Measurements from ENCODE around the gene ZFP3. TPM values are rescaled to one million over a fixed set of nuclear protein-coding genes. Genes with fewer than 3 reads are reported as not detected.
"Not testable (repeated sequence)": the region's sequence is repeated elsewhere in the genome, so short reads cannot be mapped to it uniquely, and the experiment has no call there.

Gene ZFP3
- total and polyA plus RNA-seq, 2 experiments from 2014 or later = 0.55 to 1.6 TPM

DNA sequence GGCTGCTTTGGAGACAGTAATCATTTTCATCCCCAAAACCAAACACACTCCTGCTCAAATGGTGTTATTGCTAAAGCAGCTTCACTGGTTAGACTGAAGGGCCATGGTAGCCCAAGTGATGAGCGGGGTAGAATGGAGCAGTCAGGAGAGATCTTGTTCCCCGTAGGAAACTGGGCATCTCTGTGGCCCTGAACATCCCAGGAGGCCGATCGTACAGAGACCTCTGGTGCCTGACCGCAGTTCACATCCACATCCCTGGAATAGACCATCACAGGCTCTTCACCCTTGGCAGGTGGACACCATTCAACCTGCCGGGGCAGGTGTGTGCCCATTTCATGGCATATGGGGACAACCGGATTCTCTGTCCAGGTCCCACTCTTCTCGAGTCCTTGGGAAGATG lies 51.5 kb downstream of the ZFP3 start:
- H4K20me1 ChIP-seq (replicated peaks; ENCODE audit: insufficient read depth); H3K27ac ChIP-seq (ENCODE audit: low read depth); H3K4me3 Mint-ChIP-seq; H3K27ac Mint-ChIP-seq; DNase-seq (ENCODE audit: low spot score); H3K36me3 ChIP-seq (ENCODE audit: insufficient read depth); ATAC-seq; H3F3A ChIP-seq (replicated peaks; ENCODE audit: low read depth); H3K4me1 Mint-ChIP-seq; H3K79me2 ChIP-seq (replicated peaks; ENCODE audit: insufficient read depth); H3K4me2 ChIP-seq; H3K4me3 ChIP-seq; H3K36me3 Mint-ChIP-seq (ENCODE audit: low read depth); H3K4me1 ChIP-seq (ENCODE audit: insufficient read depth); H3K9me2 ChIP-seq (ENCODE audit: insufficient read depth); H3K27me3 ChIP-seq (ENCODE audit: insufficient read depth); H3K9me3 Mint-ChIP-seq; H2AFZ ChIP-seq; H3K27me3 Mint-ChIP-seq (ENCODE audit: insufficient read depth, low read depth, poor library complexity): not testable (repeated sequence)

DNA sequence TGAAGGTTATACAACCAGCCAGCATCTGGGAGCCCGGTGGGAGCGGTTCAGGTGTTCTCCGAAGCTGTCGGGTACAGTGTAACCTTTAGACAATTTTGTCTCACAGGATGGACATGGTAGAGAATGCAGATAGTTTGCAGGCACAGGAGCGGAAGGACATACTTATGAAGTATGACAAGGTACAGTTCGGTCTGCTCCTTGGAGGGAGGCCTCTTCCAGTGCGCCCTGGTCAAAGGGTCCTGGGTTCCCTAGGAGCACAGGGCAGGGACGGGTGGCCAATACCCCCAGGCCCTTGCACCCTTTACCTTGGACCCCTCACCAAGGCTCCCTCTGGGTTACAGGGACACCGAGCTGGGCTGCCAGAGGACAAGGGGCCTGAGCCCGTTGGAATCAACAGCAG lies 52.0 kb downstream of the ZFP3 start:
- not testable (repeated sequence) for H3K36me3 ChIP-seq (ENCODE audit: insufficient read depth); H3K36me3 Mint-ChIP-seq (ENCODE audit: low read depth); H3K9me2 ChIP-seq (ENCODE audit: insufficient read depth); H3K79me2 ChIP-seq (replicated peaks; ENCODE audit: insufficient read depth); DNase-seq (ENCODE audit: low spot score); H3F3A ChIP-seq (replicated peaks; ENCODE audit: low read depth); H3K4me3 ChIP-seq; H3K9me3 Mint-ChIP-seq; H3K27me3 ChIP-seq (ENCODE audit: insufficient read depth); H2AFZ ChIP-seq; H3K4me3 Mint-ChIP-seq; H4K20me1 ChIP-seq (replicated peaks; ENCODE audit: insufficient read depth); H3K27me3 Mint-ChIP-seq (ENCODE audit: insufficient read depth, low read depth, poor library complexity); H3K27ac ChIP-seq (ENCODE audit: low read depth); H3K27ac Mint-ChIP-seq; H3K4me1 Mint-ChIP-seq; H3K4me2 ChIP-seq; H3K4me1 ChIP-seq (ENCODE audit: insufficient read depth); ATAC-seq

DNA sequence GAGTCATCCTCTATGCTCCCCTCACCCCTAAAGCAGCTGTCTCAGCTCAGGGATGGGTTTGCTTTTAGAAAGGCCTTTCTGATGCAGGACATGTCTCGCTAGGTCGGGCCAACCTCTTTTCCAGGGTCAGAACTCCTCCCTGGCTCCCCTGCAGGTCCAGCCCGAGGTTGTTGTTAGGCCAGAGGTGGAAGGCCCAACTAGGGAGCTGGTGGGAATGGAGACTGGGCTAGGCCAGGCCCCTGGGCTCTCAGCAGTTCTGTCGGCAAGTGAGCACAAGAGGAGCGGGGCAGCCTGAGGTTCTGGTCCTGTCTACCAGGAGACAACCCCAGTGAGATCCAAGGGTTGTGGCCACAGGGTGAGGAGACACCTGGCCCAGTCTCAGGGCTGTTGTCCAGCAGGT lies 52.4 kb downstream of the ZFP3 start:
- not testable (repeated sequence) for H3K27me3 ChIP-seq (ENCODE audit: insufficient read depth); H3K4me3 Mint-ChIP-seq; H3K27me3 Mint-ChIP-seq (ENCODE audit: insufficient read depth, low read depth, poor library complexity); H3K4me1 ChIP-seq (ENCODE audit: insufficient read depth); H2AFZ ChIP-seq; H3K4me3 ChIP-seq; H3F3A ChIP-seq (replicated peaks; ENCODE audit: low read depth); H3K36me3 Mint-ChIP-seq (ENCODE audit: low read depth); H3K79me2 ChIP-seq (replicated peaks; ENCODE audit: insufficient read depth); H3K36me3 ChIP-seq (ENCODE audit: insufficient read depth); H3K27ac ChIP-seq (ENCODE audit: low read depth); H3K4me2 ChIP-seq; DNase-seq (ENCODE audit: low spot score); H3K9me2 ChIP-seq (ENCODE audit: insufficient read depth); H3K27ac Mint-ChIP-seq; H4K20me1 ChIP-seq (replicated peaks; ENCODE audit: insufficient read depth); ATAC-seq; H3K4me1 Mint-ChIP-seq; H3K9me3 Mint-ChIP-seq

DNA sequence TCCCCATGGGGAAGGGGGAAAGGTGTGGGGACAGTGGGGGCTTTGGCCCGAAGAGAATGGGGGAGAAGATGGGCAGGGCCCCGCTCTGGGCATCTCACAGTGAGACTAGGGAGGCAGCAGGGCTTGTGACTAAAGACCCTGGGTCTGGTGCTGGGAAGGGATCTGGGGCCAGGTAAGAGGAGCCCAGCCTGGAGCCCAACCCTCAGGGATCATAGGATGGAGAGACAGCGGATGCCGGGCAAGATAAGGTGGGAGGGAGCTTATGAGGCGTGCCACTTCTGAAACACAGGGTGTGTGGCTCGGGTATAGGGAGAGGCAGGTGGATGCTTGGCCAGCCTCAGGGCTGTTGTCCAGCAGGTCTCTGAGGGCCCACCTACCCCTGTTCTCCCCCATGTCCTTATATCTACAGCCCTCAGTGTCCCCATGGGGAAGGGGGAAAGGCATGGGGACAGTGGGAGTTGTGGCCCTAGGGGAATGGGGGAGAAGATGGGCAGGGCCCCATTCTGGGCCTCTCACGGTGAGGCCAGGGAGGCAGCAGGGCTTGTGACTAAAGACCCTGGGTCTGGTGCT lies 53.0 kb downstream of the ZFP3 start:
- no peaks in the 10 kb centered on the region for H3K27me3 ChIP-seq (ENCODE audit: insufficient read depth)
- H3K36me3 Mint-ChIP-seq (ENCODE audit: low read depth) = no peaks in the 10 kb centered on the region
- H3K4me2 ChIP-seq = no peak overlapping the region
- TF ChIP-seq STAT1 (IDR thresholded peaks at IDR 0.05; ENCODE audit: unreplicated experiment) = no peak
- DNase-seq (ENCODE audit: low spot score) (no peak), ATAC-seq (no peak)
- no peak overlapping the region for H3K27ac ChIP-seq (ENCODE audit: low read depth)
- H3K4me1 ChIP-seq (ENCODE audit: insufficient read depth) = no peaks in the 10 kb centered on the region
- H3K4me3 Mint-ChIP-seq = no peak overlapping the region
- no peaks in the 10 kb centered on the region for H3K4me1 Mint-ChIP-seq
- no peak overlapping the region for H3K27ac Mint-ChIP-seq
- H3F3A ChIP-seq (replicated peaks; ENCODE audit: low read depth) = no peaks in the 10 kb centered on the region
- H3K4me3 ChIP-seq = no peak overlapping the region
- H3K9me2 ChIP-seq (ENCODE audit: insufficient read depth) = no peaks in the 10 kb centered on the region
- no peak overlapping the region for H2AFZ ChIP-seq
- H3K79me2 ChIP-seq (replicated peaks; ENCODE audit: insufficient read depth) = no peaks in the 10 kb centered on the region
- peaks cover 6% of the 10 kb centered on the region for H3K27me3 Mint-ChIP-seq (ENCODE audit: insufficient read depth, low read depth, poor library complexity)
- H3K36me3 ChIP-seq (ENCODE audit: insufficient read depth) = no peaks in the 10 kb centered on the region
- no peaks in the 10 kb centered on the region; the same call in 2 of the 3 replicates for H3K9me3 Mint-ChIP-seq
- no peaks in the 10 kb centered on the region for H4K20me1 ChIP-seq (replicated peaks; ENCODE audit: insufficient read depth)

DNA sequence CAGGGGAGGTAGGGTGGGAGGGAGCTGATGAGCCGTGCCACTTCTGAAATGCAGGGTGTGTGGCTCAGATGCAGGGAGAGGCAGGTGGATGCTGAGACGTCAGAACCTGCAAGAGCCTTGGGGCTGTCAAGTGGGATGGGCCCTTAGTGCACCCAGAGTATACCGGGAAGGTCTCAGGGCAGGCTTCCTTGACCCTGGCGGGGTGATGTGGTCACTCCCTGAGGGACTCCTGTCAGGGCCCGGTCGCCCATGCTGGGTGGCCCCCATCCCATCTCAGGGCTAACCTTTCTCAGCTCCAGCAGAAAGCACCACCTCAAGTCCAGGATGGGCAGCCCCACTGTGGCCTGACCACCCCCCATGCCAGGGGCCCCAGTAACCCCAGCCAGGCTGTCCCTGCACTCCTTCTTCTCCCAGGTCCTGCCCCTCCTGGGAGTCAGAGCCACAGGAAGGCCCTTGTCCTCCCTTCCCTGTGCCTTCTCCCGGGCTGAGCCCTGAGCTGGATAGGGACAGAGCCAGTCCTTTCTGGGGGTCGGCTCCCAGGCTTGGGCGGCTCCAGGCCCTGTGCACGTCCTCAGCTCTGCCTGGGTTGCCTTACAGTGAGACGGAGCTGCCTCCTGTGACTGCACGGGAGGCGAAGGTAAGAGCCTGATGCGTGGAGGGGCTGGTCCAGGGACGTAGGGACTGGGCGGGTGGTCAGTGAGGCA lies 53.7 kb downstream of the ZFP3 start:
- not testable (repeated sequence) for H3K4me3 ChIP-seq; H3K4me2 ChIP-seq; H3F3A ChIP-seq (replicated peaks; ENCODE audit: low read depth); H3K36me3 Mint-ChIP-seq (ENCODE audit: low read depth); H3K4me3 Mint-ChIP-seq; H3K9me3 Mint-ChIP-seq; H3K27ac ChIP-seq (ENCODE audit: low read depth); H3K27ac Mint-ChIP-seq; H3K79me2 ChIP-seq (replicated peaks; ENCODE audit: insufficient read depth); H3K9me2 ChIP-seq (ENCODE audit: insufficient read depth); H4K20me1 ChIP-seq (replicated peaks; ENCODE audit: insufficient read depth); H3K4me1 ChIP-seq (ENCODE audit: insufficient read depth); H3K4me1 Mint-ChIP-seq; DNase-seq (ENCODE audit: low spot score); H3K27me3 ChIP-seq (ENCODE audit: insufficient read depth); H3K27me3 Mint-ChIP-seq (ENCODE audit: insufficient read depth, low read depth, poor library complexity); ATAC-seq; H3K36me3 ChIP-seq (ENCODE audit: insufficient read depth); H2AFZ ChIP-seq

DNA sequence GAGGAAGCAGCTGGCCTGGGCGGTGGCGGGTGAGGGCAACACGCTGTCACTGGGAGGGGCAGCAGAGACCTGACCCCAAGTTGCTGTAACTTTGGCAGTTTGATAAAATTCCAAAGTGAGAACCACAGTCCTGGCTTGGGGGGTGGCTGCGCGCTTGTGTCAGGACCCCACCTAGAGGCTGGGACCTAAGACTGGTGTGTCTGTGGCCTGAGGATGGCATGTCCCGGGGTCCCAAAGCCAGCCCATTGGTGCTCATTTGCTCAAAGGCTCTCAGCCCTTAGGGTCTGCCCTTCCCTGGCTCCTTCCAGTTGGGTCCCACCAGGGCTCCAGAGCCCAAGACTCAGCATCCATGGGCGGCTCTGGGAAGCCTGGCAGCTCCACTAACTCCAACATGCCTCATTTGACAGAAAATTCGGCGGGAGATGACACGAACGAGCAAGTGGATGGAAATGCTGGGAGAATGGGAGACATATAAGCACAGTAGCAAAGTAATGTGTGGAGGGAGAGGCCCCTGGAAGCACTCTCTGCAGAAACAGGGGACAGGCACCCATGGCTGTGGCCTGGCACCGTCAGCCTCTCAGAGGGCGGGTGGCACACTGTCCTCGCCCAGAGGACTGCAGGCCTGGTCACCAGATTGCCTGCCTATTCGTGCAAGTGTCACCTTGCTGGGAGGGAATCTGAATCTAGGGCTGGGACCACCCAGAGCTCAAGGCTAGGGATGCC lies 54.4 kb downstream of the ZFP3 start:
- not testable (repeated sequence) for H3K27me3 ChIP-seq (ENCODE audit: insufficient read depth)

More for the DNA sequence above, 54.4 kb downstream of the ZFP3 start:
- not testable (repeated sequence) for H3K4me2 ChIP-seq; H3K79me2 ChIP-seq (replicated peaks; ENCODE audit: insufficient read depth); H3K27ac ChIP-seq (ENCODE audit: low read depth); H3K4me3 ChIP-seq; DNase-seq (ENCODE audit: low spot score); H3K9me2 ChIP-seq (ENCODE audit: insufficient read depth); H3K36me3 Mint-ChIP-seq (ENCODE audit: low read depth); H3K27ac Mint-ChIP-seq; H3K4me3 Mint-ChIP-seq; H3K4me1 ChIP-seq (ENCODE audit: insufficient read depth); H4K20me1 ChIP-seq (replicated peaks; ENCODE audit: insufficient read depth); H3F3A ChIP-seq (replicated peaks; ENCODE audit: low read depth); H3K4me1 Mint-ChIP-seq; H3K36me3 ChIP-seq (ENCODE audit: insufficient read depth); H3K9me3 Mint-ChIP-seq; ATAC-seq; H3K27me3 Mint-ChIP-seq (ENCODE audit: insufficient read depth, low read depth, poor library complexity); H2AFZ ChIP-seq

All from GM23338 (cell line).